SH-SY5Y (cell line): ENCODE measurements around the gene NAV2.

Source experiments
- GATA2 ChIP-seq: IDR thresholded peaks from 2 replicates; pipeline ENCODE4 v1.6.1; 2011; ENCODE audit warnings: mild to moderate bottlenecking, low read depth, low read length
- GATA3 ChIP-seq: IDR thresholded peaks from 2 replicates; pipeline ENCODE4 v1.6.1; 2011; ENCODE audit warnings: low read depth, mild to moderate bottlenecking, low read length, moderate library complexity

NAV2 gene

GRCh38 chr11:20131788-20132666 is 419.4 kb downstream of the NAV2 start:
- TF ChIP-seq GATA3 = no peak

- TF ChIP-seq GATA2 (no peak), GATA3 (no peak)
Observed at GRCh38 chr11:20132667-20133039, 420.0 kb downstream of the NAV2 start.

- no peak for TF ChIP-seq GATA2
- TF ChIP-seq GATA3 = no peak
Observed at GRCh38 chr11:20134991-20135736, 422.5 kb downstream of the NAV2 start.

GRCh38 chr11:20137637-20138036 is 425.0 kb downstream of the NAV2 start:
- TF ChIP-seq GATA2 (no peak), GATA3 (no peak)

GRCh38 chr11:20138707-20139106 is 426.1 kb downstream of the NAV2 start:
- no peak for TF ChIP-seq GATA2
- no peak for TF ChIP-seq GATA3

GRCh38 chr11:20154381-20154780 is 441.7 kb downstream of the NAV2 start:
- TF ChIP-seq GATA3 (no peak), GATA2 (no peak)

- TF ChIP-seq GATA3 = no peak
- TF ChIP-seq GATA2 = no peak
Observed at GRCh38 chr11:20155683-20156279, 443.1 kb downstream of the NAV2 start.

GRCh38 chr11:20156280-20156875 is 443.7 kb downstream of the NAV2 start:
- TF ChIP-seq GATA3 (no peak), GATA2 (no peak)

GRCh38 chr11:20156876-20157613 is 444.4 kb downstream of the NAV2 start:
- TF ChIP-seq GATA3 (no peak), GATA2 (no peak)

GRCh38 chr11:20157728-20158127 is 445.1 kb downstream of the NAV2 start:
- TF ChIP-seq GATA3 (no peak), GATA2 (no peak)

GRCh38 chr11:20158597-20159257 is 446.1 kb downstream of the NAV2 start:
- TF ChIP-seq GATA3 (no peak), GATA2 (no peak)

GRCh38 chr11:20159466-20160381 is 447.1 kb downstream of the NAV2 start:
- TF ChIP-seq GATA2 = no peak
- TF ChIP-seq GATA3 = no peak

- TF ChIP-seq GATA3 (no peak), GATA2 (no peak)
Observed at GRCh38 chr11:20160425-20161229, 448.0 kb downstream of the NAV2 start, which contains the start of gene DBX1. Gene DBX1 (minus strand): TSS chr11:20160475. CDS start chr11:20160324, 151 bp downstream.
